ENCODE data around the gene LAMP2.

LAMP2 gene

GRCh38 chrX:120468825-120469525, at the start of gene LAMP2:
Gene LAMP2 (minus strand): TSS chrX:120469296. CDS start chrX:120469169, 127 bp downstream.
- peak within 1 kb of the TSS; percentile 73 for H3K4me3 ChIP-seq (ENCODE audit: low read depth, low read length)
- no peak for TF ChIP-seq CTCF (conservative IDR thresholded peaks at IDR 0.05; ENCODE audit: low read depth, low read length)
- peak; percentile 95 for DNase-seq (ENCODE audit: low read depth)

GRCh38 chrX:120517936-120518335, 48.8 kb upstream of the LAMP2 start:
- no peak for TF ChIP-seq CTCF (conservative IDR thresholded peaks at IDR 0.05; ENCODE audit: low read depth, low read length)
- peak; percentile 90 for DNase-seq (ENCODE audit: low read depth)
- no peak overlapping the region for H3K4me3 ChIP-seq (ENCODE audit: low read depth, low read length)

GRCh38 chrX:120514236-120514635, 45.1 kb upstream of the LAMP2 start:
- DNase-seq (ENCODE audit: low read depth): peak; percentile 60

DNA sequence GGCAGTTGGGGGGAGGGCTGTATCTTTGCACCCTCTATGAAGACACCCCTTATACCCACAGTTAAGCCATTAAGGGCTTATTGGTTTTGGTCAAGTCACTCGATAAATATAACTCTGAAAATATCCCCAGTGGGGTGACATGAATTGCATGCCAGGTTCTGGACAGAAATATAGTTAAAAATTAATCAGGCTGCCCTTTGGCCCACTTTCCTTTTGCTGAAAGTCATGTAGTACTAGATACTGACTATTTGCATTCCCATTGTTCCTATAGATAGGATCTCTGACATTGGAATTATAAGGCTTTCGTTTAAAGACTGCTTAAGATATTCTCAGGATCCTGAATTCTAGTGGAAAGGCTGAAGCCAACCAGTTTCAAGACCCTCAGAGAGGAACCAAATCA, 43.5 kb upstream of the LAMP2 start:
- TF ChIP-seq CTCF (conservative IDR thresholded peaks at IDR 0.05; ENCODE audit: low read depth, low read length): no peak
- DNase-seq (ENCODE audit: low read depth): no peak
- no peak overlapping the region for H3K4me3 ChIP-seq (ENCODE audit: low read depth, low read length)

More at GRCh38 chrX:120514236-120514635, 45.1 kb upstream of the LAMP2 start:
- TF ChIP-seq CTCF (conservative IDR thresholded peaks at IDR 0.05; ENCODE audit: low read depth, low read length): peak; percentile 55
- H3K4me3 ChIP-seq (ENCODE audit: low read depth, low read length): no peak overlapping the region

DNA sequence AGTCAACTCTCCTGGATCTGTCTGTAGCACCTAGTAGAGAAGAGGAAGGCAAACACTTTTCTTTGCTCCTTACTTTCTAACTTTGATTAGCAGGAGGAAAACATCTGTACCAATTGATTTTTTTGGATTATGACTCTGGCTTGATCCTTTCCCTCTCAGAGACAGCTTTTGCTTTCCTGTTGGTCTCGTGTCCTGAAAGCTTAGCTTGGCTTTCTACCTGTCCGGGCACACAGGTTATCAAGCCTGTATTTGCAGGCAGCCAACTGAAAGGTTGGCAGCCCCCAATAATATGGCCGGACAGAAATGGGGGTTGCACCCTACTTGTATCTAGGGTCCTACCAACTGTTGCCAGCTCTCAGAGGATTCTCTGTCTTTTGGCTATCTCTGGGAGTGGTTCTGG, 43.1 kb upstream of the LAMP2 start:
- H3K4me3 ChIP-seq (ENCODE audit: low read depth, low read length): no peak overlapping the region
- no peak for DNase-seq (ENCODE audit: low read depth)
- TF ChIP-seq CTCF (conservative IDR thresholded peaks at IDR 0.05; ENCODE audit: low read depth, low read length): no peak

- no peak overlapping the region for H3K4me3 ChIP-seq (ENCODE audit: low read depth, low read length)
- no peak for TF ChIP-seq CTCF (conservative IDR thresholded peaks at IDR 0.05; ENCODE audit: low read depth, low read length)
- no peak for DNase-seq (ENCODE audit: low read depth)
Measured at GRCh38 chrX:120504569-120504968, 35.5 kb upstream of the LAMP2 start.

Data from choroid plexus epithelial cell (primary cell).